OCI-LY3 (cell line): ENCODE data around the gene KAZN.

Experiments
- H2AFZ ChIP-seq: fragments of 200-600, 300-600 bp; shearing (Covaris generic); 2 replicates; pipeline ENCODE4 v1.6.0; 2014; ENCODE audit warnings: antibody characterized with exemption, low read depth, low read length
- H3K27ac ChIP-seq: fragments of 200-600, 300-600 bp; sonication (generic); 2 replicates; pipeline ENCODE4 v1.5.1; 2014; ENCODE audit warnings: mild to moderate bottlenecking, low read length, moderate library complexity, mixed read lengths
- H3K27me3 ChIP-seq: fragments of 200-600, 300-600 bp; sonication (generic); 2 replicates; pipeline ENCODE4 v1.6.1; 2014; ENCODE audit warnings: low read depth, low read length, mixed read lengths
- H3K36me3 ChIP-seq: fragments of 200-600, 300-600 bp; sonication (generic); replicated peaks from 2 replicates; pipeline ENCODE3; 2014; ENCODE audit warnings: low read depth, low read length, mixed read lengths
- H3K4me1 ChIP-seq: fragments of 300-600, 200-600 bp; sonication (generic); 2 replicates; pipeline ENCODE4 v1.6.1; 2014; ENCODE audit warnings: low read length, mixed read lengths
- H3K4me2 ChIP-seq: fragments of 200-600, 300-600 bp; sonication (generic); 2 replicates; pipeline ENCODE4 v1.6.1; 2014; ENCODE audit warnings: low read length, mixed read lengths
- H3K4me3 ChIP-seq: fragments of 300-600, 200-600 bp; sonication (generic); 2 replicates; pipeline ENCODE4 v1.5.1; 2014; ENCODE audit warnings: antibody characterized with exemption, mild to moderate bottlenecking, low read length, moderate library complexity
- H3K79me2 ChIP-seq: fragments of 300-600, 200-600 bp; shearing (Covaris generic); 2 replicates; pipeline ENCODE4 v1.6.1; 2014; ENCODE audit warnings: mild to moderate bottlenecking, low read length, mixed read lengths
- H3K9ac ChIP-seq: fragments of 300-600, 200-600 bp; shearing (Covaris generic); 2 replicates; pipeline ENCODE4 v1.6.0; 2014; ENCODE audit warnings: mild to moderate bottlenecking, low read length, moderate library complexity
- H3K9me3 ChIP-seq: fragments of 200-600, 300-600 bp; shearing (Covaris generic); 2 replicates; pipeline ENCODE4 v1.6.1; 2014; ENCODE audit warnings: low read length, mixed read lengths; ENCODE audit not compliant: insufficient read depth
- H4K20me1 ChIP-seq: fragments of 200-600, 300-600 bp; sonication (generic); 2 replicates; pipeline ENCODE4 v1.6.1; 2016; ENCODE audit warnings: low read length, mixed read lengths; ENCODE audit not compliant: insufficient read depth
- CTCF ChIP-seq: fragments of 200-600, 300-600 bp; sonication (generic); IDR thresholded peaks from 2 replicates; pipeline ENCODE4 v1.5.1; 2014; ENCODE audit warnings: antibody characterized with exemption, low read length, low read depth
- EZH2phosphoT487 ChIP-seq: fragments of 200-600 bp; shearing (Covaris generic); IDR thresholded peaks from 2 replicates; pipeline ENCODE4 v1.6.1; 2018; ENCODE audit warnings: antibody characterized with exemption, mixed run types, low read depth

Gene KAZN

GRCh38 chr1:14750490-14750889 lies 152.0 kb downstream of the KAZN start:
- Histone ChIP-seq H3K9me3 (no peaks in the 10 kb centered on the region), H3K27ac (no peak overlapping the region), H3K4me3 (no peak overlapping the region), H3K4me1 (no peaks in the 10 kb centered on the region), H3K9ac (no peak overlapping the region), H3K4me2 (no peak overlapping the region), H3K36me3 (no peaks in the 10 kb centered on the region), H3K27me3 (no peaks in the 10 kb centered on the region), H4K20me1 (no peaks in the 10 kb centered on the region), H2AFZ (no peak overlapping the region), H3K79me2 (no peaks in the 10 kb centered on the region)
- TF ChIP-seq EZH2phosphoT487: no peak
- TF ChIP-seq CTCF: no peak

- no peaks in the 10 kb centered on the region for H3K4me1 ChIP-seq
- no peak overlapping the region for H3K4me2 ChIP-seq
- H3K79me2 ChIP-seq: no peaks in the 10 kb centered on the region
- TF ChIP-seq CTCF (no peak), EZH2phosphoT487 (no peak)
- H3K9me3 ChIP-seq: no peaks in the 10 kb centered on the region
- no peak overlapping the region for H3K4me3 ChIP-seq
- no peak overlapping the region for H2AFZ ChIP-seq
- no peaks in the 10 kb centered on the region for H3K27me3 ChIP-seq
- H3K27ac ChIP-seq: no peak overlapping the region
- no peaks in the 10 kb centered on the region for H3K36me3 ChIP-seq
- no peaks in the 10 kb centered on the region for H4K20me1 ChIP-seq
- H3K9ac ChIP-seq: no peak overlapping the region
Measured at GRCh38 chr1:14755518-14756252, 157.2 kb downstream of the KAZN start.

DNA sequence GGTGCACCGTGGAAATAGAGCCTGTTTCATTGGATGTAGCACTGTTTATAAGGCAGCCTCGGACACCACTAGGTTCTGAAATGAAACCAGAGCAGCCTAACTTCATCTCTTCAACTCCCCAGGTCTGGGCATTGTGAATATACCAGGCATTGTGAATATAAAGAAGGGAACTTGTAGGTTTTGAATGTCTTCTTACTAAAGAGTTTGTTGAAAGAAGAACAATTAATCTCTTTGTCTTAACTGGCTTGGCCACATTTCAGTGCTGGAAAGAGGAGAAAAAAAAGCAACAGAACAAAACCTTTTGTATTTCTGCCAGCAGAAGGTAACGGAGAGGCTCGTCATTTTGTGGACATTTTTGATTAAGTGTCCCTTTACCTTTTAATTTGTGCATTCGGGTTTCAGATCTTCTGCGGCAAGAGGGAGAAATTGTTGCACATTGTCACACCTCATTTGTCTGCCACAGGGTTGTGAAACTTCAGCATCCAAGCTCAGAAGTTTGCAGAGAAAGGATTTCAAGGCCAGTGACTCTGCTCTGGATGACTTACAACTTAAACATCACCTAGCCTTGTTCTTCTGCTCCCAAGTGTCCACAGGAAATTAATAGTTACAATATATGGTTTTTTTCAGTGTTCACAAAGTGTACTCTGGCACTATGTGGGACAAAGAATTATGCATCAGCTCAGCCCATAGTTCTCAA lies 158.3 kb downstream of the KAZN start:
- no peak overlapping the region for H3K27ac ChIP-seq
- H3K4me3 ChIP-seq: no peak overlapping the region
- H3K9me3 ChIP-seq: no peaks in the 10 kb centered on the region
- no peak overlapping the region for H3K9ac ChIP-seq
- no peaks in the 10 kb centered on the region for H4K20me1 ChIP-seq
- no peak for TF ChIP-seq CTCF
- TF ChIP-seq EZH2phosphoT487: no peak
- H3K36me3 ChIP-seq: no peaks in the 10 kb centered on the region
- no peak overlapping the region for H2AFZ ChIP-seq
- H3K4me2 ChIP-seq: no peak overlapping the region
- no peaks in the 10 kb centered on the region for H3K79me2 ChIP-seq
- H3K4me1 ChIP-seq: no peaks in the 10 kb centered on the region
- no peaks in the 10 kb centered on the region for H3K27me3 ChIP-seq

DNA sequence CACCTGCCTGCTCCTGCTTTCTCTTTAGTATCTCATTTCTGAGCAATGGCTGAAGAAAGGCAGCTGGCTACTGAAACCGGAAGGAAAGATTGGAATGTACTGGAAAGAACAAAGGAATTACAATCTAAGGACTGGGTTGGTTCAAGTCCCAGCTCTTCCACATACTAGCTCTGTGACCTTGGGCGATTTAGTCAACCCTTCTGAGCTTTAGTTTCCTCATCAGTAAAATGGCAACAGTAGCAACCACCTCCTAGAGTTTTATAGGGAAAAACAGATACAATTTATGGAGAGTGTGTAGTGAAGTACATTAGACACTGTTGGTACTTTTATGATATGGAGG lies 158.8 kb downstream of the KAZN start:
- Histone ChIP-seq H3K27me3 (no peaks in the 10 kb centered on the region), H3K9ac (no peak overlapping the region), H2AFZ (no peak overlapping the region), H3K79me2 (no peaks in the 10 kb centered on the region), H3K4me3 (no peak overlapping the region), H4K20me1 (no peaks in the 10 kb centered on the region), H3K36me3 (no peaks in the 10 kb centered on the region), H3K4me1 (no peaks in the 10 kb centered on the region), H3K4me2 (no peak overlapping the region), H3K27ac (no peak overlapping the region), H3K9me3 (no peaks in the 10 kb centered on the region)
- TF ChIP-seq CTCF: no peak
- TF ChIP-seq EZH2phosphoT487: no peak
